Neuronal stem cell (in vitro differentiated cells): Measurements from ENCODE around the gene STH.

ENCODE experiments used
- DNase-seq: peaks from one replicate; pipeline ENCODE4 v3.0.0-alpha.2; 2013; ENCODE audit warnings: low spot score
- H2AFZ ChIP-seq: one replicate; pipeline ENCODE4 v1.6.1; 2013; ENCODE audit warnings: mild to moderate bottlenecking, low read length, inconsistent platforms
- H2AK5ac ChIP-seq: 2 replicates; pipeline ENCODE4 v1.6.1; 2013; ENCODE audit warnings: low read depth, mild to moderate bottlenecking, inconsistent platforms, low read length, moderate library complexity, mixed read lengths
- H2BK120ac ChIP-seq: 2 replicates; pipeline ENCODE4 v1.6.1; 2013; ENCODE audit warnings: low read depth, mild to moderate bottlenecking, inconsistent platforms, low read length, moderate library complexity, mixed read lengths
- H2BK12ac ChIP-seq: one replicate; pipeline ENCODE4 v1.6.1; 2013; ENCODE audit warnings: low read length, inconsistent platforms
- H2BK15ac ChIP-seq: 2 replicates; pipeline ENCODE4 v1.6.1; 2013; ENCODE audit warnings: mild to moderate bottlenecking, low read length, inconsistent platforms, mixed read lengths
- H2BK5ac ChIP-seq: one replicate; pipeline ENCODE4 v1.6.1; 2013; ENCODE audit warnings: inconsistent platforms, mild to moderate bottlenecking, low read length, moderate library complexity
- H3K14ac ChIP-seq: one replicate; pipeline ENCODE4 v1.6.1; 2013; ENCODE audit warnings: low read length, inconsistent platforms
- H3K18ac ChIP-seq: 2 replicates; pipeline ENCODE4 v1.6.1; 2013; ENCODE audit warnings: low read length, inconsistent platforms
- H3K23ac ChIP-seq: 2 replicates; pipeline ENCODE4 v1.6.1; 2013; ENCODE audit warnings: low read depth, mild to moderate bottlenecking, mixed read lengths, low read length, inconsistent platforms; ENCODE audit not compliant: poor library complexity
- H3K27ac ChIP-seq: replicated peaks from 3 replicates; pipeline ENCODE4 v1.5.1; 2013; ENCODE audit warnings: low read length, inconsistent platforms
- H3K27me3 ChIP-seq, 3 experiments: 2 replicates each; pipeline ENCODE4 v1.6.1; 2013; ENCODE audit warnings: low read length in 3 of 3, mild to moderate bottlenecking in 2 of 3, inconsistent platforms in 1 of 3, low read depth in 1 of 3, mixed read lengths in 1 of 3, moderate library complexity in 1 of 3; ENCODE audit not compliant: control insufficient read depth in 3 of 3, insufficient read depth in 3 of 3
- H3K36me3 ChIP-seq, 2 donors: replicated peaks in 1 of 2; 2 replicates each; pipeline ENCODE4 v1.6.1; 2013; ENCODE audit warnings: low read length in 2 of 2; ENCODE audit not compliant: control insufficient read depth in 2 of 2, insufficient read depth in 2 of 2
- H3K4ac ChIP-seq: 2 replicates; pipeline ENCODE4 v1.6.1; 2013; ENCODE audit warnings: inconsistent platforms, mild to moderate bottlenecking, low read length, moderate library complexity
- H3K4me1 ChIP-seq, 2 donors: 1 replicate in 1 of 2; 2 replicates in 1 of 2; pipeline ENCODE4 v1.6.1; 2013; ENCODE audit warnings: low read length in 2 of 2, low read depth in 1 of 2; ENCODE audit not compliant: control insufficient read depth in 2 of 2, insufficient read depth in 1 of 2
- H3K4me2 ChIP-seq: one replicate; pipeline ENCODE4 v1.6.1; 2013; ENCODE audit warnings: mild to moderate bottlenecking, low read length, inconsistent platforms; ENCODE audit not compliant: insufficient read depth, poor library complexity, severe bottlenecking
- H3K4me3 ChIP-seq, 2 donors: 2 replicates each; pipeline ENCODE4 v1.5.1; 2013; ENCODE audit warnings: low read length in 2 of 2, mild to moderate bottlenecking in 2 of 2, inconsistent platforms in 1 of 2, moderate library complexity in 1 of 2
- H3K79me1 ChIP-seq: one replicate; pipeline ENCODE4 v1.6.1; 2013; ENCODE audit warnings: low read depth, mild to moderate bottlenecking, inconsistent platforms, low read length, moderate library complexity
- H3K9ac ChIP-seq: one replicate; pipeline ENCODE4 v1.6.1; 2013; ENCODE audit warnings: mild to moderate bottlenecking, low read depth, low read length, inconsistent platforms; ENCODE audit not compliant: poor library complexity
- H3K9me3 ChIP-seq, 2 donors: replicated peaks in 1 of 2; 2 replicates each; pipeline versions ENCODE3 to v1.6.1; 2013; ENCODE audit warnings: low read length in 2 of 2, mild to moderate bottlenecking in 2 of 2, inconsistent platforms in 1 of 2, low read depth in 1 of 2, mixed read lengths in 1 of 2, moderate library complexity in 1 of 2; ENCODE audit not compliant: control insufficient read depth in 2 of 2, insufficient read depth in 1 of 2
- H4K8ac ChIP-seq: one replicate; pipeline ENCODE4 v1.6.1; 2013; ENCODE audit warnings: low read depth, mild to moderate bottlenecking, inconsistent platforms, low read length, moderate library complexity
- H4K91ac ChIP-seq: one replicate; pipeline ENCODE4 v1.6.1; 2013; ENCODE audit warnings: low read length, low read depth, mild to moderate bottlenecking, inconsistent platforms; ENCODE audit not compliant: poor library complexity
- WGBS, 2 donors: extraction: QIAGEN DNeasy Blood & Tissue Kit; methylation state at CpG; one replicate each; pipeline ENCODE4 v1.1.7; 2013; ENCODE audit warnings: missing lambda C conversion rate in 2 of 2, mixed read lengths in 1 of 2; ENCODE audit not compliant: insufficient read length in 2 of 2, insufficient replicate concordance in 1 of 2; ENCODE audit errors: extremely low coverage in 2 of 2; 5-methylcytosine and 5-hydroxymethylcytosine counted together

STH gene

DNA sequence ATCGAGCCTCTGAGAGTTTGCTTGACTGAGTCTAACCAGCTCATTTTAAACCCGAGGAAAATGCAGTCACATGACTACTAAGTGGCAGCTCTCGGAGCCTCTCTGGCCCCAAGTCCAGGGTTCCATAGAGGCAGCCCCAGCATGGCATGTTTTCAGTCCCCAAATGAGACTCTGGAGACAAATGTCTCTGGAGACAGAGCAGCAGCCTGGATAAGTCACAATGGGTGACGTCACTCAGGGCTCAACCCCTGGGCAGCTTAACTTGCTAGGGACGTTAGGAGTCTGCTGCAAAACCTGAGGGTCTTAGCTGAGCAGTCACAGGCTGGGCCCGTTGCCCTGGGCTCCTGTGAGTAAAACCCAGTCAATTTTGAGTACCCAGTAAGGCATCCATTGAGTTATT is 6.9 kb upstream of the STH start:
- no peak overlapping the region for H3K18ac ChIP-seq
- H3K4me1 ChIP-seq = peaks cover 0 to 12% of the 10 kb centered on the region in 2 donors
- H3K27ac ChIP-seq = no peak overlapping the region
- peak overlapping the region; percentile 51 for H2AFZ ChIP-seq
- H2BK5ac ChIP-seq = no peak overlapping the region
- peak overlapping the region; percentile 1 for H2AK5ac ChIP-seq
- H3K9me3 ChIP-seq = no peaks in the 10 kb centered on the region
- WGBS, 2 donors = no CpG with 5 or more reads among the region's 6 CpGs
- no peak overlapping the region for H2BK15ac ChIP-seq
- H3K4me3 ChIP-seq = no peak overlapping the region
- no peak for DNase-seq
- no peaks in the 10 kb centered on the region for H3K36me3 ChIP-seq
- H3K4ac ChIP-seq = no peak overlapping the region
- no peak overlapping the region for H4K8ac ChIP-seq
- H2BK12ac ChIP-seq = no peak overlapping the region
- no peaks in the 10 kb centered on the region for H3K79me1 ChIP-seq
- no peak overlapping the region for H3K23ac ChIP-seq
- no peak overlapping the region for H3K9ac ChIP-seq
- no peak overlapping the region for H4K91ac ChIP-seq
- no peak overlapping the region for H3K14ac ChIP-seq
- no peak overlapping the region for H3K4me2 ChIP-seq
- H2BK120ac ChIP-seq = no peak overlapping the region
- H3K27me3 ChIP-seq = peaks cover 0 to 7% (median 0%) of the 10 kb centered on the region in 3 experiments

DNA sequence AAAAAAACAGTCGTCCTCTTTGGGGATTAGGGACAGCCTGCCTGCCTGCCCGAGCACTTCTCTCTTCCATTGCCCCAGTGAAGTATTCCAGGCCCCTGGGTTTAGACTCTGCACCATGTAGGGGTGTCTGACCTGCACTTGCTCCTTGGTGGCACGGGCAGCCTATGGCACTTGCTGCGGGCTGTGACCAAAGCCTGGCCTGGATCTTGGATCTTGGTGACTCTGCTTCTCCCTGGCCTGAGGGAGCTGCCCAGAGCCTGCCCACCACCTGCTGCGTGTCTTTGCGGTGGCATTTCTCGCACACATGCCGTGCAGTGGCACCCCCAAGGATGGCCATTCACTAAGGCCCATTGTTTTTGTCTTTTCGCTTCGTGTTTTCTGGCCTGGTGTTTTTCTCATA is 6.1 kb upstream of the STH start:
- no peak overlapping the region for H4K91ac ChIP-seq
- peaks cover 0 to 7% (median 0%) of the 10 kb centered on the region in 3 experiments for H3K27me3 ChIP-seq
- H3K9me3 ChIP-seq = no peaks in the 10 kb centered on the region
- H2BK15ac ChIP-seq = peak overlapping the region; percentile 14
- no peaks in the 10 kb centered on the region for H3K79me1 ChIP-seq
- no peak overlapping the region for H2BK12ac ChIP-seq
- no peaks in the 10 kb centered on the region for H3K36me3 ChIP-seq
- no peak for DNase-seq
- no peak overlapping the region for H2BK120ac ChIP-seq
- no peak overlapping the region for H3K14ac ChIP-seq
- H3K9ac ChIP-seq = no peak overlapping the region
- H3K18ac ChIP-seq = peak overlapping the region; percentile 50
- no peak overlapping the region for H3K27ac ChIP-seq
- no peak overlapping the region for H4K8ac ChIP-seq
- H3K4ac ChIP-seq = no peak overlapping the region
- no peak overlapping the region for H2BK5ac ChIP-seq
- WGBS, 2 donors = no CpG with 5 or more reads among the region's 10 CpGs
- no peak overlapping the region for H3K4me2 ChIP-seq
- H3K4me3 ChIP-seq = no peak overlapping the region
- peaks cover 0 to 12% of the 10 kb centered on the region in 2 donors for H3K4me1 ChIP-seq
- H2AFZ ChIP-seq = no peak overlapping the region
- no peak overlapping the region for H3K23ac ChIP-seq
- H2AK5ac ChIP-seq = peak overlapping the region; percentile 47

DNA sequence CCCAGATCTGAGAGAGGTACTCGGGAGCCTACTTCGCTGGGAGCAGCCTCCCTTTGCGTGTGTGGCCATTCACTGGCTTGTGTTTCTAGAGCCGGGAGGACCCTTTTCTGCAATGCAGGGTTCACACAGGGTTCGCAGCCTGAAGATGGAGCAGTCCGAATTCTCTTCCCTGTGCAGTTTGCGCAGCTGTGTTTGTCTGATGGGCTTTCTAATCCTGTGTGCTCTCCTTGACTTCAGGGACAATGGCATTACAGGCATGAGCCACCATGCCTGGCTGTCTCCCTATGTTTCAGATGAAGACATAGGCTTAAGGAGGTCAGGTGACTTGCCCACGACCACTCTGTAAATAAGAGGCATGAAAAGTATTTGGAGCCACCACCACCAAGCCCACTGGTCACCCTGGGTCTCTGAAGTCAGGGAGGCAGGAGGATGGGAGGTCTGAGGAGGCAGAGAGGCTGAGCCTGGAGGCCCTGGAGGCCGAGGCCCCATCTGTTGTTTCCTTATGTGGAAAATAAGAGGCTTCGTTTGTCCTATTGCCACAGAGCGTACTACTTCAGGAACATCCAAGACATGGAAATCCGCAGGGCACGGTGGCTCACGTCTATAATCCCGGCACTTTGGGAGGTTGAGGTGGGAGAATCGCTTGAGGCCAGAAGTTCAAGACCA is 5.0 kb upstream of the STH start:
- Histone ChIP-seq H3K18ac (no peak overlapping the region), H3K14ac (no peak overlapping the region), H2BK120ac (no peak overlapping the region), H3K9ac (no peak overlapping the region), H2BK5ac (no peak overlapping the region), H2AFZ (peak overlapping the region; percentile 44), H3K4me2 (no peak overlapping the region), H3K4me3 (no peak overlapping the region), H3K23ac (no peak overlapping the region), H3K27me3 (peaks cover 0 to 7% (median 0%) of the 10 kb centered on the region in 3 experiments), H3K9me3 (no peaks in the 10 kb centered on the region), H3K36me3 (no peaks in the 10 kb centered on the region), H3K27ac (peak overlapping the region; percentile 17), H3K79me1 (no peaks in the 10 kb centered on the region), H2BK12ac (no peak overlapping the region), H4K8ac (no peak overlapping the region), H3K4me1 (peaks cover 0 to 12% of the 10 kb centered on the region in 2 donors), H4K91ac (no peak overlapping the region), H3K4ac (no peak overlapping the region), H2AK5ac (no peak overlapping the region), H2BK15ac (no peak overlapping the region)
- WGBS, 2 donors = no CpG with 5 or more reads among the region's 16 CpGs
- no peak for DNase-seq

DNA sequence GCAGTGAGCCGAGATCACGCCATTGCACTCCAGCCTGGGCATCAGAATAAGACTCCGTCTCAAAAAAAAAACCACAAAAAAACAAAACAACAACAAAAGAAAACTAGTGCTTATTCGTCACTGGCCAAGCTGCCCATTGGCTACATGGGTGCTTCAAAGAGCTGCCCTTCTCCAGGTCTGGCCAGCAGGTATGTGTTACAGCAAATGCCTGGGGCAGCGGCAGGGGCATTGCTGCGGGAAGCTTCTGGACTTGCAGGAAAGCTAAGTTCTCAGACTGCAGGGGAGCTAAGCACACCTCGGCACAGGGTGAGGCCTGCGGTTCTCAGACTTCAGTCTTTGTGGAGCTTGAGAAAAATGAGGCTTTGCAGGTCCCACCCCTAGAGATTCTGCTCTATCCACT is 4.1 kb upstream of the STH start:
- Histone ChIP-seq H3K14ac (no peak overlapping the region), H4K8ac (no peak overlapping the region), H3K9ac (no peak overlapping the region), H3K27ac (no peak overlapping the region), H2AK5ac (no peak overlapping the region), H2BK12ac (no peak overlapping the region), H3K4me2 (no peak overlapping the region), H3K23ac (no peak overlapping the region), H3K27me3 (peaks cover 0 to 7% (median 0%) of the 10 kb centered on the region in 3 experiments), H3K36me3 (no peaks in the 10 kb centered on the region), H2BK15ac (no peak overlapping the region), H4K91ac (no peak overlapping the region), H3K4ac (no peak overlapping the region), H2BK5ac (no peak overlapping the region), H2BK120ac (no peak overlapping the region), H3K9me3 (no peaks in the 10 kb centered on the region), H2AFZ (no peak overlapping the region), H3K18ac (no peak overlapping the region), H3K4me1 (peaks cover 0 to 12% of the 10 kb centered on the region in 2 donors), H3K4me3 (no peak overlapping the region), H3K79me1 (no peaks in the 10 kb centered on the region)
- no CpG with 5 or more reads among the region's 8 CpGs for WGBS, 2 donors
- DNase-seq = no peak
